ENCODE data around the gene TBC1D22A.

Gene TBC1D22A

GRCh38 chr22:46914481-46914880 lies 152.0 kb downstream of the TBC1D22A start:
- no peak for DNase-seq

- DNase-seq = no peak
Observed at GRCh38 chr22:46914916-46915894, 152.8 kb downstream of the TBC1D22A start.

GRCh38 chr22:46915950-46916730 lies 153.7 kb downstream of the TBC1D22A start:
- no peak for DNase-seq

GRCh38 chr22:46916886-46917770 lies 154.7 kb downstream of the TBC1D22A start:
- DNase-seq = no peak

- DNase-seq = no peak
Observed at GRCh38 chr22:46917771-46918101, 155.3 kb downstream of the TBC1D22A start.

GRCh38 chr22:46918197-46918596 lies 155.7 kb downstream of the TBC1D22A start:
- no peak for DNase-seq

- no peak for DNase-seq
Observed at GRCh38 chr22:46922037-46922436, 159.6 kb downstream of the TBC1D22A start.

- no peak for DNase-seq
Observed at GRCh38 chr22:46923394-46923793, 160.9 kb downstream of the TBC1D22A start.

GRCh38 chr22:46925818-46926217 lies 163.4 kb downstream of the TBC1D22A start:
- no peak for DNase-seq

- no peak for DNase-seq
Observed at GRCh38 chr22:46929046-46929709, 166.7 kb downstream of the TBC1D22A start.

GRCh38 chr22:46929710-46930204 lies 167.3 kb downstream of the TBC1D22A start:
- no peak for DNase-seq

GRCh38 chr22:46931414-46931813 lies 169.0 kb downstream of the TBC1D22A start:
- no peak for DNase-seq

- no peak for DNase-seq
Observed at GRCh38 chr22:46931881-46932280, 169.4 kb downstream of the TBC1D22A start.

- no peak for DNase-seq
Observed at GRCh38 chr22:46933040-46933930, 170.8 kb downstream of the TBC1D22A start.

GRCh38 chr22:46934172-46934745 lies 171.8 kb downstream of the TBC1D22A start:
- DNase-seq = no peak

- DNase-seq = no peak
Observed at GRCh38 chr22:46934746-46935491, 172.5 kb downstream of the TBC1D22A start.

GRCh38 chr22:46935506-46936377 lies 173.3 kb downstream of the TBC1D22A start:
- no peak for DNase-seq

- no peak for DNase-seq
Observed at GRCh38 chr22:46936378-46936903, 174.0 kb downstream of the TBC1D22A start.

- DNase-seq = no peak
Observed at GRCh38 chr22:46937185-46937584, 174.7 kb downstream of the TBC1D22A start.

Measured in right hindlimb (tissue), 1 donor.